Pancreas (tissue), 10 donors: ENCODE measurements around the gene CSE1L. TPM values are rescaled to one million over a fixed set of nuclear protein-coding genes. Genes with fewer than 3 reads are reported as not detected.

ENCODE experiments used
- ATAC-seq, 4 donors: fragments of 200-7000 bp; cut with Tn5 transposase; one replicate each; pipeline versions ENCODE4 v1.8.0 to v1.9.1; 2020; ENCODE audit warnings: mild to moderate bottlenecking in 4 of 4, moderate library complexity in 4 of 4
- DNase-seq, 6 donors: peaks; one replicate each; pipeline ENCODE4 v3.0.0-alpha.2; 2020
- FAIRE-seq: peaks from 2 replicates; lab custom pipeline; 2012; peaks lifted over from hg19 to GRCh38; lab: Jason Lieb, UNC
- H3K27ac ChIP-seq, 4 donors: fragments of 200-600 bp; sonication (generic); 1 replicate in 3 of 4; 2 replicates in 1 of 4; pipeline versions ENCODE4 v1.5.0 to v1.8.0; 2020
- H3K27me3 ChIP-seq, 4 donors: fragments of 200-600 bp; one replicate each; pipeline ENCODE4 v1.8.0; 2021
- H3K36me3 ChIP-seq, 3 donors: fragments of 200-600 bp; sonication (generic) in 1 of 3; one replicate each; pipeline versions ENCODE4 v1.5.0 to v1.8.0; 2020 to 2021
- H3K4me1 ChIP-seq, 3 donors: fragments of 200-600 bp; one replicate each; pipeline ENCODE4 v1.8.0; 2021
- H3K4me3 ChIP-seq, 4 donors: fragments of 200-600 bp; sonication (generic) in 2 of 4; one replicate each; pipeline versions ENCODE4 v1.5.0 to v1.8.0; 2020 to 2021
- H3K9me3 ChIP-seq, 4 donors: fragments of 200-600 bp; one replicate each; pipeline ENCODE4 v1.8.0; 2021
- CTCF ChIP-seq, 4 donors: fragments of 200-600 bp; sonication (generic) in 3 of 4; IDR thresholded peaks; one replicate each; pipeline versions ENCODE4 v1.5.0 to v1.8.0; 2021; ENCODE audit warnings: antibody characterized with exemption in 4 of 4
- WGBS, 2 donors: extraction: QIAGEN DNeasy Blood & Tissue Kit; methylation state at CpG; one replicate each; pipeline ENCODE4 v1.1.7; 2013; 5-methylcytosine and 5-hydroxymethylcytosine counted together
- intact Hi-C, 3 donors: fragments of 100-400 bp; cut with DNase I; formaldehyde crosslinking; loops; one replicate each; pipeline versions ENCODE4 v1.11.1 to v1.14.2; 2022
- polyA plus RNA-seq, 2 donors: library from polyadenylated mRNA; stranded (reverse); fragments of 200-250 nt; gene quantifications; one replicate each; pipeline ENCODE4 v1.2.3, GENCODE V29; 2013
- total RNA-seq, 6 donors: library from RNA; stranded (reverse); fragmentation: NEBNext Ultra II Directional in 4 of 6; extraction: Animal tissue kit (Norgen Biotek cat#: 25700) in 4 of 6; gene quantifications; one replicate each; pipeline versions ENCODE4 v1.2.1 to v1.2.4, GENCODE V29; 2021 to 2023
- donor health status: healthy with polysubstance abuse.
- donor health status: DM: no; HTN: no; CAD: no; lungs with moderate emphysema.
- donor health status: DM: no; HTN: no; CAD: no.
- donor health status: control.
- donor health status: control.
- donor health status: Bipolar disorder and iron deficiency.
- donor health status: DM: yes; HTN: yes; CAD: no.
- donor health status: DM: no; HTN: no; CAD: no.
- donor health status: DM: no; HTN: no; CAD: no.
- donor health status: DM: yes; HTN: yes; CAD: no.

Gene CSE1L
- total and polyA plus RNA-seq, 8 donors, result 10.4 to 23.6 (median 17.7) TPM

GRCh38 chr20:49106328-49106727 lies 60.2 kb downstream of the CSE1L start:
- H3K27ac ChIP-seq, result no peak overlapping the region
- H3K36me3 ChIP-seq, result peaks cover 0 to 19% (median 7%) of the 10 kb centered on the region in 3 donors
- DNase-seq (no peak), ATAC-seq (no peak), FAIRE-seq (no peak)
- H3K4me3 ChIP-seq, result no peak overlapping the region
- no peaks in the 10 kb centered on the region for H3K27me3 ChIP-seq
- WGBS, 2 donors, result 93 to 97% methylated on average over 6 of the region's 6 CpGs
- no peak for TF ChIP-seq CTCF (IDR thresholded peaks at IDR 0.05)
- intact Hi-C loops, result no loop called here
- H3K4me1 ChIP-seq, result no peaks in the 10 kb centered on the region
- H3K9me3 ChIP-seq, result no peaks in the 10 kb centered on the region

- peaks cover 0 to 33% (median 28%) of the 10 kb centered on the region in 3 donors for H3K36me3 ChIP-seq
- 96 to 97% methylated on average over 6 of the region's 6 CpGs for WGBS, 2 donors
- H3K27ac ChIP-seq, result no peak overlapping the region
- no peaks in the 10 kb centered on the region for H3K9me3 ChIP-seq
- no peak for TF ChIP-seq CTCF (IDR thresholded peaks at IDR 0.05)
- H3K4me3 ChIP-seq, result no peak overlapping the region
- no peaks in the 10 kb centered on the region for H3K4me1 ChIP-seq
- DNase-seq (no peak), ATAC-seq (peak in 1 of 4 donors; percentile 8), FAIRE-seq (no peak)
- intact Hi-C loops, result no loop called here
- no peaks in the 10 kb centered on the region for H3K27me3 ChIP-seq
These were observed 64.9 kb downstream of the CSE1L start for GRCh38 chr20:49110767-49111694.

- 93 to 94% methylated on average over 15 of the region's 15 CpGs for WGBS, 2 donors
- intact Hi-C loops, result no loop called here
- DNase-seq, result no peak
- ATAC-seq, result no peak
- TF ChIP-seq CTCF (IDR thresholded peaks at IDR 0.05), result no peak
- H3K4me3 ChIP-seq, result no peak overlapping the region
- peaks cover 8 to 50% (median 42%) of the 10 kb centered on the region in 3 donors for H3K36me3 ChIP-seq
- no peaks in the 10 kb centered on the region for H3K27me3 ChIP-seq
- no peaks in the 10 kb centered on the region for H3K9me3 ChIP-seq
- H3K27ac ChIP-seq, result no peak overlapping the region
- no peak for FAIRE-seq
- no peaks in the 10 kb centered on the region for H3K4me1 ChIP-seq
These were observed 66.6 kb downstream of the CSE1L start for GRCh38 chr20:49112596-49113274.

GRCh38 chr20:49115564-49115963 lies 69.5 kb downstream of the CSE1L start:
- Histone ChIP-seq H3K4me1 (no peaks in the 10 kb centered on the region), H3K36me3 (peaks cover 16 to 72% (median 53%) of the 10 kb centered on the region in 3 donors), H3K9me3 (no peaks in the 10 kb centered on the region), H3K27ac (no peak overlapping the region), H3K27me3 (no peaks in the 10 kb centered on the region), H3K4me3 (no peak overlapping the region)
- 89 to 90% methylated on average over 7 of the region's 7 CpGs for WGBS, 2 donors
- FAIRE-seq (no peak), DNase-seq (no peak), ATAC-seq (no peak)
- no peak for TF ChIP-seq CTCF (IDR thresholded peaks at IDR 0.05)
- intact Hi-C loops, result no loop called here
